Naive thymus-derived CD4-positive, alpha-beta T cell (primary cell): ENCODE results near the gene BOD1. TPM values are rescaled to one million over a fixed set of nuclear protein-coding genes. Genes with fewer than 3 reads are reported as not detected.

Source experiments
- ATAC-seq: fragments of 150-1000 bp; cut with Tn5 transposase; 2 replicates; pipeline ENCODE4 v1.10.0; 2021; ENCODE audit warnings: mild to moderate bottlenecking, moderate library complexity
- CTCF ChIA-PET: fragments of 350-600 bp; sonication (Branson Sonifier 250); formaldehyde crosslinking; loops from one replicate; lab custom pipeline; 2021; ENCODE audit warnings: antibody characterized with exemption; lab: Charles Lee
- POLR2A ChIA-PET: fragments of 350-600 bp; sonication (Branson Sonifier 250); formaldehyde crosslinking; loops from one replicate; lab custom pipeline; 2021; ENCODE audit warnings: antibody characterized with exemption, inconsistent platforms; lab: Charles Lee
- DNase-seq, 9 donors: peaks; one replicate each; pipeline versions ENCODE4 v3.0.0 to v3.0.0-alpha.2; 2020 to 2022; ENCODE audit warnings: mixed read lengths in 1 of 9
- H3K27ac ChIP-seq: one replicate; pipeline ENCODE4 v1.7.0; 2013; ENCODE audit warnings: mild to moderate bottlenecking, low read depth, low read length, moderate library complexity
- H3K27me3 ChIP-seq, 2 donors: one replicate each; pipeline ENCODE4 v1.7.0; 2013; ENCODE audit warnings: low read length in 2 of 2, mild to moderate bottlenecking in 2 of 2, moderate library complexity in 2 of 2; ENCODE audit not compliant: control insufficient read depth in 2 of 2, insufficient read depth in 2 of 2
- H3K36me3 ChIP-seq, 3 experiments: 1 replicate in 2 of 3; 2 replicates in 1 of 3; pipeline ENCODE4 v1.7.0; 2013; ENCODE audit warnings: low read length in 3 of 3, mild to moderate bottlenecking in 3 of 3, moderate library complexity in 1 of 3; ENCODE audit not compliant: insufficient read depth in 3 of 3, control insufficient read depth in 2 of 3
- H3K4me1 ChIP-seq, 2 donors: one replicate each; pipeline ENCODE4 v1.7.0; 2013; ENCODE audit warnings: low read length in 2 of 2, mild to moderate bottlenecking in 2 of 2, moderate library complexity in 1 of 2; ENCODE audit not compliant: control insufficient read depth in 2 of 2, insufficient read depth in 2 of 2
- H3K4me3 ChIP-seq: 2 replicates; pipeline ENCODE4 v1.7.0; 2013; ENCODE audit warnings: mild to moderate bottlenecking, low read length
- H3K9me3 ChIP-seq, 3 experiments: 1 replicate in 2 of 3; 2 replicates in 1 of 3; pipeline ENCODE4 v1.7.0; 2013; ENCODE audit warnings: low read length in 3 of 3; ENCODE audit not compliant: control insufficient read depth in 2 of 3
- H3K27ac Mint-ChIP-seq, 9 donors: one replicate each; pipeline ENCODE4 v1.8.0; 2020 to 2022; ENCODE audit warnings: mixed read lengths in 9 of 9, mild to moderate bottlenecking in 8 of 9, moderate library complexity in 5 of 9, inconsistent platforms in 2 of 9
- H3K27me3 Mint-ChIP-seq, 5 donors: one replicate each; pipeline ENCODE4 v1.8.0; 2021 to 2022; ENCODE audit warnings: mixed read lengths in 5 of 5, mild to moderate bottlenecking in 1 of 5
- H3K36me3 Mint-ChIP-seq, 5 donors: one replicate each; pipeline ENCODE4 v1.8.0; 2020 to 2022; ENCODE audit warnings: mixed read lengths in 5 of 5, mild to moderate bottlenecking in 3 of 5, inconsistent platforms in 1 of 5
- H3K4me1 Mint-ChIP-seq, 7 donors: one replicate each; pipeline ENCODE4 v1.8.0; 2020 to 2022; ENCODE audit warnings: mixed read lengths in 7 of 7, mild to moderate bottlenecking in 3 of 7, inconsistent platforms in 1 of 7
- H3K4me3 Mint-ChIP-seq, 10 donors: one replicate each; pipeline ENCODE4 v1.8.0; 2020 to 2022; ENCODE audit warnings: mild to moderate bottlenecking in 10 of 10, mixed read lengths in 10 of 10, moderate library complexity in 6 of 10, inconsistent platforms in 2 of 10
- H3K9me3 Mint-ChIP-seq, 11 donors: one replicate each; pipeline ENCODE4 v1.8.0; 2020 to 2022; ENCODE audit warnings: mixed read lengths in 11 of 11, mild to moderate bottlenecking in 4 of 11, inconsistent platforms in 1 of 11, moderate library complexity in 1 of 11
- intact Hi-C, 2 donors: fragments of 100-400 bp; cut with micrococcal nuclease; formaldehyde crosslinking; loops; one replicate each; pipeline ENCODE4 v1.15.1; 2023
- polyA plus RNA-seq, 2 donors: library from polyadenylated mRNA; unstranded; fragments of 300-500 nt; fragmentation: Illumina TruSeq; gene quantifications; one replicate each; pipeline ENCODE4 v1.2.3, GENCODE V29; 2021
- total RNA-seq, 6 experiments: library from RNA in 5 of 6; stranded (reverse) in 5 of 6; gene quantifications; 1 replicate in 5 of 6; 2 replicates in 1 of 6; pipeline ENCODE4 v1.2.3 and lab custom pipeline; 2021 to 2026

Gene BOD1
- total and polyA plus RNA-seq, 7 experiments from 2014 or later = 18.1 to 50.2 (median 27.3) TPM

GRCh38 chr5:173660481-173661280 lies 44.2 kb upstream of the BOD1 start:
- H3K4me1 ChIP-seq = no peaks in the 10 kb centered on the region
- H3K9me3 Mint-ChIP-seq = no peaks in the 10 kb centered on the region
- H3K27ac Mint-ChIP-seq = no peak overlapping the region
- H3K4me1 Mint-ChIP-seq = peaks cover 0 to 3% (median 0%) of the 10 kb centered on the region in 7 donors
- H3K9me3 ChIP-seq = no peaks in the 10 kb centered on the region
- intact Hi-C loops = no loop called here
- H3K27me3 Mint-ChIP-seq = peaks cover 0 to 5% (median 0%) of the 10 kb centered on the region in 5 donors
- H3K4me3 Mint-ChIP-seq = no peak overlapping the region
- H3K36me3 ChIP-seq = no peaks in the 10 kb centered on the region
- DNase-seq (no peak), ATAC-seq (no peak)
- ChIA-PET CTCF (interaction anchor here (0.6 kb wide), 1 partner anchor 67 kb away, joined by 3 read pairs; no protein-coding TSS in a partner anchor), POLR2A (interaction anchor here (0.7 kb wide), 1 partner anchor 1660 kb away, joined by 3 read pairs; no protein-coding TSS in a partner anchor)
- H3K36me3 Mint-ChIP-seq = no peaks in the 10 kb centered on the region
- no peak overlapping the region for H3K27ac ChIP-seq
- no peaks in the 10 kb centered on the region for H3K27me3 ChIP-seq
- no peak overlapping the region for H3K4me3 ChIP-seq

GRCh38 chr5:173659423-173659822 lies 43.0 kb upstream of the BOD1 start:
- CTCF ChIA-PET = no interaction called here
- Mint-ChIP-seq H3K27me3 (peaks cover 0 to 9% (median 0%) of the 10 kb centered on the region in 5 donors), H3K36me3 (no peaks in the 10 kb centered on the region), H3K27ac (no peak overlapping the region), H3K4me3 (no peak overlapping the region), H3K9me3 (peaks cover 0 to 9% (median 2%) of the 10 kb centered on the region in 11 donors), H3K4me1 (peaks cover 0 to 3% (median 0%) of the 10 kb centered on the region in 7 donors)
- no peaks in the 10 kb centered on the region for H3K4me1 ChIP-seq
- ATAC-seq (no peak), DNase-seq (no peak)
- no peak overlapping the region for H3K27ac ChIP-seq
- intact Hi-C loops = no loop called here
- no peaks in the 10 kb centered on the region for H3K9me3 ChIP-seq
- no peaks in the 10 kb centered on the region for H3K36me3 ChIP-seq
- H3K27me3 ChIP-seq = no peaks in the 10 kb centered on the region
- POLR2A ChIA-PET = no interaction called here
- H3K4me3 ChIP-seq = no peak overlapping the region

- Histone ChIP-seq H3K9me3 (peaks cover 0 to 6% (median 0%) of the 10 kb centered on the region in 3 experiments), H3K4me3 (no peak overlapping the region), H3K27me3 (no peaks in the 10 kb centered on the region), H3K4me1 (no peaks in the 10 kb centered on the region), H3K27ac (no peak overlapping the region), H3K36me3 (no peaks in the 10 kb centered on the region)
- POLR2A ChIA-PET = no interaction called here
- Mint-ChIP-seq H3K27me3 (peaks cover 0 to 18% (median 3%) of the 10 kb centered on the region in 5 donors), H3K9me3 (peaks cover 0 to 23% (median 4%) of the 10 kb centered on the region in 11 donors), H3K4me1 (no peaks in the 10 kb centered on the region), H3K27ac (peak overlapping the region in 1 of 9 donors; percentile 28), H3K36me3 (peaks cover 0 to 3% (median 0%) of the 10 kb centered on the region in 5 donors), H3K4me3 (no peak overlapping the region)
- DNase-seq = no peak
- intact Hi-C loops = no loop called here
- no peak for ATAC-seq
- CTCF ChIA-PET = no interaction called here
These were observed 41.4 kb upstream of the BOD1 start for GRCh38 chr5:173657741-173658356.

- no peaks in the 10 kb centered on the region for H3K36me3 ChIP-seq
- ATAC-seq (no peak), DNase-seq (no peak)
- intact Hi-C loops = no loop called here
- H3K9me3 Mint-ChIP-seq = peaks cover 0 to 37% (median 15%) of the 10 kb centered on the region in 11 donors
- POLR2A ChIA-PET = no interaction called here
- no peaks in the 10 kb centered on the region for H3K4me1 ChIP-seq
- H3K9me3 ChIP-seq = peaks cover 0 to 6% (median 0%) of the 10 kb centered on the region in 3 experiments
- peaks cover 0 to 3% (median 0%) of the 10 kb centered on the region in 5 donors for H3K36me3 Mint-ChIP-seq
- H3K27ac Mint-ChIP-seq = no peak overlapping the region
- peaks cover 10 to 27% (median 17%) of the 10 kb centered on the region in 5 donors for H3K27me3 Mint-ChIP-seq
- H3K4me3 ChIP-seq = no peak overlapping the region
- CTCF ChIA-PET = no interaction called here
- peaks cover 0 to 4% of the 10 kb centered on the region in 2 donors for H3K27me3 ChIP-seq
- H3K4me1 Mint-ChIP-seq = no peaks in the 10 kb centered on the region
- no peak overlapping the region for H3K4me3 Mint-ChIP-seq
- H3K27ac ChIP-seq = no peak overlapping the region
These were observed 38.8 kb upstream of the BOD1 start for GRCh38 chr5:173655196-173655797.

GRCh38 chr5:173653822-173654523 lies 37.5 kb upstream of the BOD1 start:
- Mint-ChIP-seq H3K4me1 (no peaks in the 10 kb centered on the region), H3K9me3 (peaks cover 0 to 37% (median 15%) of the 10 kb centered on the region in 11 donors), H3K4me3 (no peak overlapping the region), H3K36me3 (peaks cover 0 to 3% (median 0%) of the 10 kb centered on the region in 5 donors), H3K27me3 (peaks cover 13 to 36% (median 22%) of the 10 kb centered on the region in 5 donors), H3K27ac (no peak overlapping the region)
- DNase-seq (no peak), ATAC-seq (no peak)
- H3K4me3 ChIP-seq = no peak overlapping the region
- no peaks in the 10 kb centered on the region for H3K36me3 ChIP-seq
- intact Hi-C loops = no loop called here
- H3K27ac ChIP-seq = no peak overlapping the region
- H3K4me1 ChIP-seq = no peaks in the 10 kb centered on the region
- ChIA-PET CTCF (interaction anchor here (0.6 to 0.7 kb wide), 2 partner anchors 32 to 319 kb away, joined by 3 to 5 read pairs; no protein-coding TSS in a partner anchor), POLR2A (no interaction called here)
- H3K27me3 ChIP-seq = peaks cover under 1 to 4% of the 10 kb centered on the region in 2 donors
- H3K9me3 ChIP-seq = peaks cover 0 to 6% (median 0%) of the 10 kb centered on the region in 3 experiments

GRCh38 chr5:173648308-173648866 lies 31.9 kb upstream of the BOD1 start:
- H3K4me1 ChIP-seq = no peaks in the 10 kb centered on the region
- intact Hi-C loops = no loop called here
- peaks cover 0 to 2% (median 0%) of the 10 kb centered on the region in 3 experiments for H3K9me3 ChIP-seq
- Mint-ChIP-seq H3K4me1 (no peaks in the 10 kb centered on the region), H3K36me3 (no peaks in the 10 kb centered on the region), H3K9me3 (peaks cover 0 to 21% (median 8%) of the 10 kb centered on the region in 11 donors), H3K27me3 (peaks cover 13 to 34% (median 25%) of the 10 kb centered on the region in 5 donors), H3K27ac (no peak overlapping the region), H3K4me3 (no peak overlapping the region)
- no peak for ATAC-seq
- H3K27me3 ChIP-seq = peaks cover 4 to 6% of the 10 kb centered on the region in 2 donors
- no peak overlapping the region for H3K4me3 ChIP-seq
- POLR2A ChIA-PET = no interaction called here
- DNase-seq = no peak
- H3K27ac ChIP-seq = no peak overlapping the region
- CTCF ChIA-PET = no interaction called here
- no peaks in the 10 kb centered on the region for H3K36me3 ChIP-seq
